PFSK-1 (cell line): ENCODE measurements around the gene TMEM115.

ENCODE experiments used
- FOXP2 ChIP-seq: optimal IDR thresholded peaks from 2 replicates; pipeline ENCODE3; 2011; ENCODE audit warnings: borderline replicate concordance, control low read depth, inconsistent platforms; ENCODE audit not compliant: insufficient read depth; ENCODE audit errors: extremely low read length, extremely low read depth
- POLR2AphosphoS5 ChIP-seq: IDR thresholded peaks from 2 replicates; pipeline ENCODE4 v1.6.1; 2012; ENCODE audit warnings: low read depth, mild to moderate bottlenecking, control low read depth, low read length, moderate library complexity
- REST ChIP-seq, 2 experiments: IDR thresholded peaks; 2 replicates each; pipeline versions ENCODE4 v1.6.1 to v1.8.0; 2011 to 2012; ENCODE audit warnings: low read depth in 2 of 2, low read length in 2 of 2, control low read depth in 1 of 2, inconsistent platforms in 1 of 2, mild to moderate bottlenecking in 1 of 2, moderate library complexity in 1 of 2; ENCODE audit not compliant: insufficient read depth in 1 of 2
- SIN3A ChIP-seq: IDR thresholded peaks from 2 replicates; pipeline ENCODE4 v1.6.1; 2012; ENCODE audit warnings: mild to moderate bottlenecking, low read length, moderate library complexity, borderline replicate concordance; ENCODE audit not compliant: insufficient read depth
- TAF1 ChIP-seq: IDR thresholded peaks from 2 replicates; pipeline ENCODE4 v1.6.1; 2012; ENCODE audit warnings: low read length, control low read depth, borderline replicate concordance; ENCODE audit not compliant: insufficient read depth

TMEM115 gene

DNA sequence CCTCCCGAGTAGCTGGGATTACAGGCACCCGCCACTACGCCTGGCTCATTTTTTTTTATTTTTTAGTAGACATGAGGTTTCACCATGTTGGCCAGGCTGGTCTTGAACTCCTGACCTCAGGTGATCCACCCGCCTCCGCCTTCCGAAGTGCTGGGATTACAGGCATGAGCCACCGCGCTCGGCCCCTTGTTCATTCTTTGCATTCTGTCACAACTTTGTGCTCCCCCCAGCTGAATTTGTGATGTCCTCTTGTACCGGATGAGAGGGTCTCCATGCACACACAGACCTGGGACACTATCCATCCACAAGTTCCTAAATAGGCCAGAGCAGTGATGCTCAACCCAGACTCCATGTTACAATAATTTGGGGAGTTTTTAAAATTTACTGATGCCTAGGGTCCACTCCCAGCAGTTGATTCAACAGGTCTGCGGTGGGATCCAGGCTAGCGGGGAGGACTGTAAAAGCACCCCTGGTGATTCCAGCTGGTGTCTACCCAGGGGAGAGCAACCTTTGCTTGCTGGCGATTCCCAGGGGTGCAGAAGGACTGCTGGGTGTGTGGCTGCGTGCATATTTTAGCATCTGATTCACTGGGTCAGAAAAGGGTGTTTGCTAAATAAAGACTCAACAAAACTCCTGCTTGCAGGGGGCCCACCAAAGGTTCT, 19.7 kb downstream of the TMEM115 start:
- no peak for TF ChIP-seq TAF1
- no peak for TF ChIP-seq FOXP2
- TF ChIP-seq REST (IDR thresholded peaks at IDR 0.05; ENCODE audit: insufficient read depth in 1 of 2, low read depth in 2 of 2, low read length in 2 of 2): no peak
- TF ChIP-seq SIN3A: no peak

- TF ChIP-seq POLR2AphosphoS5 (no peak), SIN3A (no peak), REST (IDR thresholded peaks at IDR 0.05; ENCODE audit: insufficient read depth in 1 of 2, low read depth in 2 of 2, low read length in 2 of 2) (no peak), FOXP2 (no peak), TAF1 (no peak)
Observed at GRCh38 chr3:50338965-50339364, 20.4 kb downstream of the TMEM115 start.

GRCh38 chr3:50337175-50337861, 22.0 kb downstream of the TMEM115 start:
- TF ChIP-seq POLR2AphosphoS5: peak; percentile 84
- no peak for TF ChIP-seq TAF1

DNA sequence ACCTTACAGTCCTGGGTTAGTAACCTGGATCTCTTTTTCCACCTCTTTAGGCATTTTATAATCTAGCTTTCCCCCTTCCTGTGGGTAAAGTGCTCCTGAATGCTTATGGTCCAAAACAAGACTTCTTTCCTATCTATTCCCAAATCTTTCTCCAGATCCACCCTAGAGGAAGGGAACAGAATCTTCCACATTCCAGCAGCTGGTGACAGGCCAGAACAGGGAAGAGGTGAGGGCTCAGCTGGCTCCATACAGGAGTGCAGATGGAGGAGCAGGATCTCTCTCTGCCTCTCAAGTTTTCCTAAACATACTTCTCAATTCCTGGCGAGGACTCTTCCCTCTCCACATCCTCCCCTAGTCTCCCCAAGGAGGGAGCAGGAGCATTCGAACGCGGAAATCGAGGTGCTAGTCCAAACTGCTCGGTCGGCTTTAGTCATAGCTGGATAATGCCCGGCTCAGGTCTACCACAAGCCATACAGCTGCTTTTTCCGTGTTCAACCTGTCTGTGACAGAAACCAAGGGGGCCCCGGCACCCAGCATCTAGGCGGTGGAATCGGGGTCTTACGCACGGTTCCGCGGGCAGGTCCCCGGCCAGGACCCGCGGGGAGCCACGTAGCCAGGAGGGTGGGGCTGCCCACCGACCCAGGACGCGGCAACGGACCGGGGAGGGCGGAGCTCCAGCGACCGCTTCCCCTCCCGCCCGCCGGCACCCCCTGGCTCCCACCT, 22.7 kb downstream of the TMEM115 start:
- TF ChIP-seq POLR2AphosphoS5 (no peak), SIN3A (no peak), FOXP2 (no peak), REST (IDR thresholded peaks at IDR 0.05; ENCODE audit: insufficient read depth in 1 of 2, low read depth in 2 of 2, low read length in 2 of 2) (no peak), TAF1 (no peak)

DNA sequence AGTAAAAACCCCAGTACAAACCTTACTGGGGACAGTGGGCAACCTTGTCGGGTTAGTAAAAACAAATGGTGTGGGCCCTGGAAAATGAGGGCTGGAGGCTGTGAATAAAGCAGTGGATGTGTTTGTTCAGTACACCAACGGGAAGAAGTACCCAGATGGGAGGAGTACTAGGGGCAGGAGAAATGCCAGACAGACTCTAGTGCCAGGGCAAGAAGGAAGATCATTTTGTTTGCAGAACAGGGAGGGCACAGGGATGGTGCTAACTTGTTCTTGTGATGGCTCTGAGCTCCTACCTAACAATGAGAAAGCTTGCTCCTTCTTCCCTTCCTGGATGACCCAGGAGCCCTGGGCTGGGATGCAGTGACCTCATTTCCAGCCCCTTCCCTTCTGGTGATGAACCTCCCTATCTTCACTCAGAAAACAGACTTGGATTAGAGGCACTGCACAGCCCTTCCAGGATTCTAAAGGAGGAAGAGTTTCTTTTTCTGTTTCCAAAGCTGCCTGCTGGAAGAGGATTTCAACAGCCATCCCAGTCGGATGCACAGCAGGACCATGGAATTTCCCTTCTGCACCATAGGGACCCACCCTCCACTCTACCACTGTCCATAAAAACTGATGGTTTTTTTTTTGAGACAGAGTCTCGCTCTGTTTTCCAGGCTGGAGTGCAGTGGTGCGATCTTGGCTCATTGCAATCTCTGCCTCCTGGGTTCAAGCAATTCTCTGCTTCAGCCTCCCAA, 24.8 kb downstream of the TMEM115 start:
- TF ChIP-seq SIN3A (no peak), POLR2AphosphoS5 (no peak), TAF1 (no peak), FOXP2 (no peak), REST (IDR thresholded peaks at IDR 0.05; ENCODE audit: insufficient read depth in 1 of 2, low read depth in 2 of 2, low read length in 2 of 2) (no peak)
